Endothelial cell of umbilical vein (primary cell): ENCODE results near the gene SPDYE4.

Experiments used
- EZH2 ChIP-seq: IDR thresholded peaks from 2 replicates; pipeline ENCODE4 v1.6.1; 2012; ENCODE audit warnings: borderline replicate concordance, low read depth, mild to moderate bottlenecking, moderate library complexity, low read length, inconsistent platforms; ENCODE audit not compliant: severe bottlenecking
- POLR2A ChIP-seq: IDR thresholded peaks from 2 replicates; pipeline ENCODE4 v1.6.1; 2012; ENCODE audit warnings: low read depth, mild to moderate bottlenecking, control low read depth, low read length
- TF ChIP-seq, protein P1 (sequence below), 2 donors: IDR thresholded peaks; 1 replicate in 1 of 2; 2 replicates in 1 of 2; pipeline ENCODE4 v1.5.1; 2011; ENCODE audit warnings: low read length in 2 of 2, mild to moderate bottlenecking in 2 of 2, moderate library complexity in 2 of 2, control low read depth in 1 of 2, inconsistent platforms in 1 of 2, low read depth in 1 of 2; ENCODE audit not compliant: insufficient read depth in 1 of 2; ENCODE audit errors: extremely low read depth in 1 of 2

DNA sequence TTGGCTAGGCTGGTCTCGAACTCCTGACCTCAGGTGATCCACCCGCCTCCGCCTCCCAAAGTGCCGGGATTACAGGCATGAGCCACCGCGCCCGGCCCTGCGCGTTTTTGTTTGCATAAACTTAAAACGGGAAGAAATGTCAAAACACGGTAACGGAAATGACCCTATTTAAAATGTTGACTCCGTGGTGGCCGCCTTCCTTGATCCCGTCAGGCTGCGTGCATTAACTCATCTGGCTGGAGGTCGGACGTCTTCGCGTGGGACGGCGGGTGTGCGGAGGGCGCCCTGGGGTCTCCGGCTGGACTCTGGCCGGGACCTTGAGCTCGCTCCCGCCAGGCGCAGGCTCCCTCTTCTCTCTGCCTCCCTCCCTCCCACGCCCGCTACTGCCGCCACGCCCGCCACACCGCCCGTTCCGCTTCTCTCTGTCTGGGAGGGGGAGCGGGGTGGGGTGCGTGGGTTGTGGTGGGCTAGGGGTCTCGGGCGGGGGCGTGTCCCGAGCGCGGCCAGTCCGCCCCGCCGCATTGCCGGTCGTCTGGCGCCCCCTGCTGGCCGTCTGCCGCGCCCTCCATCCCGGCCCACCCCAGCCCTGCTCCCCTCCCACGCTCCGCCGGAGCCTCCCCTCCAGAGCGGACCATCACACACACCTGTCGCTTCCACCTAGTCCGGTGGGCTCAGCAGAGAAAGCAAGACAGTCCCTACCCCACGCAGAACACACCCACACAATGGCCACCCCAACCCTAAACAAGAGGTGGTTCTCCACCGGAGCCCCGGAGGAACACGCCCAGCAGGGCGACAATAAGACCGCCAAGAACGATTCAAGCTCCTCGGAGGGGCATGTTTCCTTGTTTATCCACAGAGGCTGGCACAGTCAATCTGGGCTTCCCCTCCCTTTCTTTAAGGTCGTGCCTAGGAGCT, 12.5 kb downstream of the SPDYE4 start:
- TF ChIP-seq, protein P1, sequence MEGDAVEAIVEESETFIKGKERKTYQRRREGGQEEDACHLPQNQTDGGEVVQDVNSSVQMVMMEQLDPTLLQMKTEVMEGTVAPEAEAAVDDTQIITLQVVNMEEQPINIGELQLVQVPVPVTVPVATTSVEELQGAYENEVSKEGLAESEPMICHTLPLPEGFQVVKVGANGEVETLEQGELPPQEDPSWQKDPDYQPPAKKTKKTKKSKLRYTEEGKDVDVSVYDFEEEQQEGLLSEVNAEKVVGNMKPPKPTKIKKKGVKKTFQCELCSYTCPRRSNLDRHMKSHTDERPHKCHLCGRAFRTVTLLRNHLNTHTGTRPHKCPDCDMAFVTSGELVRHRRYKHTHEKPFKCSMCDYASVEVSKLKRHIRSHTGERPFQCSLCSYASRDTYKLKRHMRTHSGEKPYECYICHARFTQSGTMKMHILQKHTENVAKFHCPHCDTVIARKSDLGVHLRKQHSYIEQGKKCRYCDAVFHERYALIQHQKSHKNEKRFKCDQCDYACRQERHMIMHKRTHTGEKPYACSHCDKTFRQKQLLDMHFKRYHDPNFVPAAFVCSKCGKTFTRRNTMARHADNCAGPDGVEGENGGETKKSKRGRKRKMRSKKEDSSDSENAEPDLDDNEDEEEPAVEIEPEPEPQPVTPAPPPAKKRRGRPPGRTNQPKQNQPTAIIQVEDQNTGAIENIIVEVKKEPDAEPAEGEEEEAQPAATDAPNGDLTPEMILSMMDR (IDR thresholded peaks at IDR 0.05; ENCODE audit: extremely low read depth in 1 of 2, insufficient read depth in 1 of 2, low read depth in 1 of 2, low read length in 2 of 2) = peak; percentile 51 to 86
- TF ChIP-seq EZH2 = no peak
- TF ChIP-seq POLR2A = no peak
